Calu3 (cell line): ENCODE data around the gene BCAS1. TPM values are rescaled to one million over a fixed set of nuclear protein-coding genes. Genes with fewer than 3 reads are reported as not detected.

Source experiments
- BruUV-seq: library from RNA; stranded (reverse); fragments of 400-500 nt; replicated peaks from 2 replicates; lab custom pipeline; 2021; lab: Mats Ljungman, UMichigan
- CTCF ChIA-PET: fragments of 300-600 bp; sonication (Branson Sonifier 250); formaldehyde crosslinking; loops from one replicate; lab custom pipeline; 2022; ENCODE audit warnings: antibody characterized with exemption; lab: Charles Lee
- DNase-seq: peaks from one replicate; pipeline ENCODE4 v3.0.0; 2022
- H3K27ac Mint-ChIP-seq: one replicate; pipeline ENCODE4 v1.8.0; 2022; ENCODE audit warnings: mixed read lengths; ENCODE audit not compliant: unreplicated experiment
- H3K27me3 Mint-ChIP-seq: one replicate; pipeline ENCODE4 v1.8.0; 2022; ENCODE audit warnings: mixed read lengths; ENCODE audit not compliant: unreplicated experiment
- H3K36me3 Mint-ChIP-seq: one replicate; pipeline ENCODE4 v1.8.0; 2022; ENCODE audit warnings: mild to moderate bottlenecking, moderate library complexity, mixed read lengths; ENCODE audit not compliant: insufficient read depth, unreplicated experiment
- H3K4me1 Mint-ChIP-seq: one replicate; pipeline ENCODE4 v1.8.0; 2022; ENCODE audit warnings: mild to moderate bottlenecking, low read depth, mixed read lengths; ENCODE audit not compliant: unreplicated experiment
- H3K4me3 Mint-ChIP-seq: one replicate; pipeline ENCODE4 v1.8.0; 2022; ENCODE audit warnings: mild to moderate bottlenecking, low read depth, moderate library complexity, mixed read lengths; ENCODE audit not compliant: unreplicated experiment
- H3K9me3 Mint-ChIP-seq: one replicate; pipeline ENCODE4 v1.8.0; 2022; ENCODE audit warnings: low read depth, mixed read lengths; ENCODE audit not compliant: unreplicated experiment
- intact Hi-C: fragments of 100-400 bp; cut with micrococcal nuclease; formaldehyde crosslinking; loops from one replicate; pipeline ENCODE4 v1.10.0; 2022; ENCODE audit not compliant: unreplicated experiment
- total RNA-seq: library from RNA; stranded (reverse); gene quantifications from 2 replicates; pipeline ENCODE4 v1.2.3, GENCODE V29; 2022
- TF ChIP-seq, protein P1 (sequence below): fragments of 200-600 bp; IDR thresholded peaks from one replicate; pipeline ENCODE4 v1.8.0; 2022; ENCODE audit warnings: antibody characterized with exemption; ENCODE audit not compliant: unreplicated experiment

Gene BCAS1
- total RNA-seq, 1 experiment from 2014 or later, result 11.1 TPM

- TF ChIP-seq, protein P1, sequence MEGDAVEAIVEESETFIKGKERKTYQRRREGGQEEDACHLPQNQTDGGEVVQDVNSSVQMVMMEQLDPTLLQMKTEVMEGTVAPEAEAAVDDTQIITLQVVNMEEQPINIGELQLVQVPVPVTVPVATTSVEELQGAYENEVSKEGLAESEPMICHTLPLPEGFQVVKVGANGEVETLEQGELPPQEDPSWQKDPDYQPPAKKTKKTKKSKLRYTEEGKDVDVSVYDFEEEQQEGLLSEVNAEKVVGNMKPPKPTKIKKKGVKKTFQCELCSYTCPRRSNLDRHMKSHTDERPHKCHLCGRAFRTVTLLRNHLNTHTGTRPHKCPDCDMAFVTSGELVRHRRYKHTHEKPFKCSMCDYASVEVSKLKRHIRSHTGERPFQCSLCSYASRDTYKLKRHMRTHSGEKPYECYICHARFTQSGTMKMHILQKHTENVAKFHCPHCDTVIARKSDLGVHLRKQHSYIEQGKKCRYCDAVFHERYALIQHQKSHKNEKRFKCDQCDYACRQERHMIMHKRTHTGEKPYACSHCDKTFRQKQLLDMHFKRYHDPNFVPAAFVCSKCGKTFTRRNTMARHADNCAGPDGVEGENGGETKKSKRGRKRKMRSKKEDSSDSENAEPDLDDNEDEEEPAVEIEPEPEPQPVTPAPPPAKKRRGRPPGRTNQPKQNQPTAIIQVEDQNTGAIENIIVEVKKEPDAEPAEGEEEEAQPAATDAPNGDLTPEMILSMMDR, result no peak
- Mint-ChIP-seq H3K4me1 (peaks cover 84% of the 10 kb centered on the region), H3K27me3 (no peaks in the 10 kb centered on the region), H3K9me3 (peaks cover 4% of the 10 kb centered on the region), H3K36me3 (peaks cover 50% of the 10 kb centered on the region), H3K4me3 (no peak overlapping the region), H3K27ac (peak overlapping the region; percentile 96)
- intact Hi-C loops, result no loop called here
- CTCF ChIA-PET, result interaction anchor here (1.1 to 1.9 kb wide), 6 partner anchors 11 to 177 kb away, joined by 3 to 17 read pairs (median 4); no protein-coding TSS in a partner anchor
- BruUV-seq, result no TSS peak
- DNase-seq, result no peak
Observed at GRCh38 chr20:54116550-54117235, 46.3 kb upstream of the BCAS1 start.

GRCh38 chr20:54115172-54115854 is 44.9 kb upstream of the BCAS1 start:
- CTCF ChIA-PET, result interaction anchor here (0.7 to 1.9 kb wide), 8 partner anchors 8 to 176 kb away, joined by 3 to 17 read pairs (median 4); no protein-coding TSS in a partner anchor
- TF ChIP-seq, protein P1, result no peak
- intact Hi-C loops, result loop anchor here (1.0 kb wide), 1 partner anchor 8 kb away; no protein-coding TSS in a partner anchor
- DNase-seq, result no peak
- peak overlapping the region; percentile 1 for H3K4me3 Mint-ChIP-seq
- H3K9me3 Mint-ChIP-seq, result peaks cover 7% of the 10 kb centered on the region
- H3K27ac Mint-ChIP-seq, result peak overlapping the region; percentile 96
- H3K4me1 Mint-ChIP-seq, result peaks cover 91% of the 10 kb centered on the region
- BruUV-seq, result TSS peak; percentile 93
- no peaks in the 10 kb centered on the region for H3K27me3 Mint-ChIP-seq
- H3K36me3 Mint-ChIP-seq, result peaks cover 53% of the 10 kb centered on the region

- H3K36me3 Mint-ChIP-seq, result peaks cover 50% of the 10 kb centered on the region
- no peak for DNase-seq
- H3K27me3 Mint-ChIP-seq, result no peaks in the 10 kb centered on the region
- peaks cover 7% of the 10 kb centered on the region for H3K9me3 Mint-ChIP-seq
- H3K4me3 Mint-ChIP-seq, result peak overlapping the region; percentile 7
- peaks cover 86% of the 10 kb centered on the region for H3K4me1 Mint-ChIP-seq
- TF ChIP-seq, protein P1, result no peak
- BruUV-seq, result no TSS peak
- H3K27ac Mint-ChIP-seq, result peak overlapping the region; percentile 96
- intact Hi-C loops, result no loop called here
- CTCF ChIA-PET, result no interaction called here
Observed at GRCh38 chr20:54114109-54114508, 43.7 kb upstream of the BCAS1 start.

- peaks cover 83% of the 10 kb centered on the region for H3K4me1 Mint-ChIP-seq
- CTCF ChIA-PET, result no interaction called here
- intact Hi-C loops, result loop anchor here (2.0 kb wide), 1 partner anchor 19 kb away; no protein-coding TSS in a partner anchor
- H3K27me3 Mint-ChIP-seq, result no peaks in the 10 kb centered on the region
- no peak for DNase-seq
- peaks cover 47% of the 10 kb centered on the region for H3K36me3 Mint-ChIP-seq
- TF ChIP-seq, protein P1, result no peak
- BruUV-seq, result no TSS peak
- peak overlapping the region; percentile 96 for H3K27ac Mint-ChIP-seq
- H3K9me3 Mint-ChIP-seq, result peaks cover 7% of the 10 kb centered on the region
- peak overlapping the region; percentile 7 for H3K4me3 Mint-ChIP-seq
Observed at GRCh38 chr20:54113566-54113965, 43.2 kb upstream of the BCAS1 start.
